ENCODE results near the gene NAGS.

GRCh38 chr17:44043272-44043696 is 38.9 kb downstream of the NAGS start:
- TF ChIP-seq EZH2 (IDR thresholded peaks at IDR 0.05; ENCODE audit: insufficient read depth, low read length) = no peak
- TF ChIP-seq CTCF (IDR thresholded peaks at IDR 0.05; ENCODE audit: insufficient read depth, low read depth, low read length) = no peak

Data from astrocyte (in vitro differentiated cells and primary cell).